ENCODE data around the gene DERA.
A peak's percentile ranks its signal among the peaks of the same experiment; 100 is the strongest.
"Not testable (repeated sequence)": the region's sequence is repeated elsewhere in the genome, so short reads cannot be mapped to it uniquely, and the experiment has no call there.

The DERA gene

DNA sequence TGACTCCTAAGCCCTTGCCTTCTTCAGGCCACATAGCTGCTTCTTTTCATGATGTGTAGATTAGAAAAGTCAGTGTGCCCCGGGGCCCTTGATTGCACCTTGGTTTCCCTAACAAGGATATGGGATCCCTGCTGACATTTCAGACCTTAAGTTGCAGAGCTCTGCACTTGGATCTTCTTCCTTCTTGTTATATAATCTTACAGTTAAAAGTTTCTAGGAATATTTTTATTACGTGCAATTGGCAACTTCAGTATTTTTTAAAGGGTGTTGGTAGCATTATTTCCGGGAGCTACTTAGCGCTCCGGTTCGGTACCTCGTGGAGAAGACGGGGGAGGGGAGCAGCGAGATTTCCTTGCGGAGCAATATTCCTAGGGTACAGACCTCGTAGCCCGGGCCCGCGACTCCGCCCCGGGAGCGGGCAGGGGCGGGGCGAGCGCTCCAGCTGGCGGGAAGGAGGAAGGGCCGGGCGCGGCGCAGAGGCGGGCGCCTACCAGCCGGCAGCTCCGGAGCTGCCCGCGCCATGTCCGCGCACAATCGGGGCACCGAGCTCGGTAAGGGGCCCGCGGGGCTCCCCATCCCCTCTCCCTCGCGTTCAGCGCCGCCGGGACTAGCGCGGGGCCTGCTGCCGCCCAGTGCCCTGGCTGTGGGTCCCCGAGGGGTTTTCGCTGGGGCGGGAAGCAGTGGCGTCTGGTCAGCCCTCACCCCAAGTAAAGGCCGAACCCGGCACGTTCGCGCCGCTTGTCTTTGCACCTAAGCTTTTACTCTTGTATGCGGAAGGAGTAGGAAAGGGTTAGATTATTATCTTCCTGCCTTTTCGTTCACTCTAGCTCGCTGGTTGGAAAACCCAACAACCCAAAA is at the start of gene DERA:
TSS of gene DERA (plus strand) at position 469 of the 858 bp plus-strand sequence. CDS start at position 521, 52 bp downstream.
- peak; percentile 76 for DNase-seq

DNA sequence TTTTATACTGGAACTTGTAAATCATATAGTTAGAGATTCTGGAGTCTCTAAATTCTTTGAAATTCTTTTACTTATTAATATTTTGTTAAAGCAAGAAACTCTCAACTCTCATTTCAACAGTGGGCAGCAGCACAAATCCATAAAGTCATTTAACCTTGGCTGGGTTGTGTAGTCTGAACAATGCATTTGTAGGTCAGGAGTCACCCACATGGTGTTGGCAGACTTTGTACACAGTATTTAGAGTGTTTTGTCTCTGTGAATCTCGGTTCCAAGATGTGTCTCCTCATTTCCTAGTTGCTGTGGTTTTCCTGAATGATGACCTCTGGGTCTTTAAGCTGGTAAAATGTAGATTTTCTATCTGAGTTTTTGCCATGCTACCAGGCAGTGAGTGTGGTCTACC is 49.7 kb upstream of the DERA start:
- no peak for DNase-seq

DNA sequence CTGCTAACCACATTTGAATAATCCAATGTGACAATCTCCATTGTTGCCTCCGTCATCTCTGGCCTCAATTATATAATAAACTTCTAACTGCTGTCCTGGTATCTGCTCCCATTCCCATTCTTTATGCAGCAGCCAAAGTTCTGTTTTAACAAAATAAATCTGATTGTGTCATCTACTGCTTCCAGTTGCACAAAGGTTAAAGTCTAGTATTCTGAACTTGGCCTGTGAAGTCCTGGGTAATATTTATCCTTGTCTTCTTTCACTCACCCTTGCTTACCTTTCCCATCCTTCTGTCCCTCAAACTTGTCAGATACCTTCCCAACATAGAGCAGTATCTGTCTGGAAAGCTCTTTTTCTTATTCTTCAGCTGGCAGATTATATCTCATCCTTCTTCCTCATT is 48.3 kb upstream of the DERA start:
- no peak for DNase-seq

DNA sequence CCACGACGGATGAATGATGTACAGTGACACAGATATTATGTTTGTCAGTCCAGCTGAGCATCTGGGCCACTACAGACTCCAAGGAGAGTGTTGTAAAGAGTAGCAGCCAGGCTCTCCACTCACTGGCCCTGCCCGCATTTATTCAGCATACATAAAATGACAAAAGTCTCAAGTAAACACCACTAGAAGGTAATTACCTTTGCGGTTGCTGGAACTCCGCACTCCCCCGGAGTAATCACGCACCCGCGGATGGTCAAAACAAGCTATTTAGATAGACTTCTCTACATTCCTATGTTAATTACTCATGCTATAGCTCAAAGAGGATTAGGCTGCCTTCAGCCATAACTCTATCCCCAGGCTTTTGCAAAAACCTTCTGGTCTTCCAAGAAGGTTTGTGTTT is 47.8 kb upstream of the DERA start:
- no peak for DNase-seq

DNA sequence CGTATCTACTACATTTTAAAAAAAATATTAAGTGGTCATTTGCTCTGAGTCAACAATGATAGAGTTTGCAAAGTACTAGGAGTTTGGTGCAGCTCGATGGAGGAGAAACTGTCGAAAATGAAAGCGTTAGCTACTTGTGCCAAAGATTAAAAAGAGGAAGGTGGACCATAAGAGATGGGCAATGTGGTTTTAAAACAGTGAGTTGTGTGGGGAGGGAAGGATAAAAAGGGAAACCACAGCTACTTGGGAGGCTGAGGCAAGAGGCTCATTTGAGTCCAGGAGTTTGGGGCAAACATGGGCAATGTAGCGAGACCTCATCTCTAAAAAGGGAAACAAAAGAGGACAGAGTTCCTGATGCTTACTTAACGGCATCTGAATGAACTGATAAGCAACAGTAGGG is 47.1 kb upstream of the DERA start:
- no peak for DNase-seq

DNA sequence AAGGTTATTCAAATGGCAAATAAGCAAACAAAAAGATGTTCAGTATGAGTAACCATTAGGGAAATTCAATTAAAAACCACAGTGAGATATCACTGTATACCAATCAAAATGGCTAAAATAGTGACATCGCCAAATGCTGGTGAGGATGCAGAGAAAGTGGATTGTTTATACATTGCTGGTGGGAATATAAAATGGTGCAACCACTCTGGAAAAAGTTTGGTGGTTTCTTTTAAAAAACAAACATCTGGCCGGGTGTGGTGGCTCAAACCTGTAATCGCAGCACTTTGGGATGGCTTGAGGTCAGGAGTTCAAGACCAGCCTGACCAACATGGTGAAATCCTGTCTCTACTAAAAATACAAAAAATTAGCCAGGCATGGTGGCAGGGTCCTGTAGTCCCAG is 42.9 kb upstream of the DERA start:
- DNase-seq, result no peak

DNA sequence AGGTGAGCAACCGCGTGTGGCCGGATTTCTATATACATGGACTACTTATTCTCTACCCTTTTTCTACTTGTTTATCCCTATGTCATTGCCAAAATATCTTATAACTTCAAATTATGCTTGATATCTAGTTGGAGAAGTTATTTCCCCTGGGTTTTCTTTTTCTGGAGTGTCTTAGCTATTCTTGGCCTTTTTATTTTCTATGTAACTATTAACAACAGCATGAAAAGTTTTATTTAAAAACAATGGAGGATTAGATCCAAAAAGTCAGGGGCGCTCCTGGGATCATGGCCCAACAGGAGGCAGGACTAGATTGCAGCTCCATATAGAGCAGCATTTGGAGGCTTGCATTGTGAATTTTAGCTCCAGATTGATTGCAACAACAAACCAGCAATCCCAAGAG is 37.6 kb upstream of the DERA start:
- DNase-seq, result no peak

DNA sequence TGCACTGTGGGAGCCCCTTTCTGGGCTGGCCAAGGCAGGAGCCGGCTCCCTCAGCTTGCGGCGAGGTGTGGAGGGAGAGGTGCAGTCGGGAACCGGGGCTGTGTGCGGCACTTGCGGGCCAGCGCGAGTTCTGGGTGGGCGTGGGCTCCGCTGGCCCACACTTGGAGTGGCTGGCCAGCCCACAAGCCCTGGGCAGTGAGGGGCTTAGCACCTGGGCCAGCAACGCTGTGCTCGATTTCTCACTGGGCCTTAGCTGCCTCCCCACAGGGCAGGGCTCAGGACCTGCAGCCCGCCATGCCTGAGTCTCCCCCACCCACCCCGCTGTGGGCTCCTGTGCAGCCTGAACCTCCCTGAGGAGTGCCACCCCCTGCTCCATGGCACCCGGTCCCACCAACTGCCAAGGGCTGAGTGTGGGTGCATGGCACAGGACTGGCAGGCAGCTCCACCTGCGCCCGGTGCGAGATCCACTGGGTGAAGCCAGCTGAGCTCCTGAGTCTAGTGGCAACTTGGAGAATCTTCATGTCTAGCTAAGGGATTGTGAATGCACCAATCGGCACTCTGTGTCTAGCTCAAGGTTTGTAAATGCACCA is 36.5 kb upstream of the DERA start:
- DNase-seq, result not testable (repeated sequence)

DNA sequence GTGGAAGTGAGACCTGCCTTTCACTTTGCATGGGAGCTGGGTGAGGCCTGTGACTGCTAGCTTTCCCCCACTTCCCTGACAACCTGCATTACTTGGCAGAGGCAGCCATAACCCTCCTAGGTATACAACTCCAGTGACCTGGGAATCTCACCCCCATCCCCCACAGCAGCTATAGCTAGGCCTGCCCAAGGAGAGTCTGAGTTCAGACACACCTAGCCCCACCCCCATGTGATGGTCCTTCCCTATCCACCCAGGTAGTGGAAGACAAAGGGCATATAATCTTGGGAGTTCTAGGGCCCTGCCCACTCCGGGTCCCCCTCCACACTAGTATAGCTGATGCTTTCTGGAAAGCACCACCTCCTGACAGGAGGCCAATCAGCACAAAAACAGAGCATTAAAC is 35.3 kb upstream of the DERA start:
- DNase-seq, result no peak

DNA sequence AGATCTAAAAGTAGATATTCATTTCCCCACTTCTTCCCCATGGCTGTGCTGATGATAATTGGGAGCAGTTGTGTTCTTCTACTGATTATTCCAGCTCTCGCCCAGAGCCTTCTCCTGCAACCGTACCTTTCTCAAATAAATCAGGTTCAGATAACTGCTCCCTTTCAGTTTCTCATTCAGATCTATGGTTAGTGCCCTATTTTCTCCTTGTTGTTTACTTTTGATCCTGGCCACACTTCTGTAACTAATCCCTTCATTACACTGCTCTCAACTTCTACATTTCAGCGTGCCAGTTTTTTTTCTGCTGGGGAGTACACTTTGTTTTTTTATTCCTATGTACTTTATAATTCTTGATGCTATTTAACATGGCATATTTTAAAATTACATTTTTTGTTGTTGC is 31.7 kb upstream of the DERA start:
- no peak for DNase-seq

DNA sequence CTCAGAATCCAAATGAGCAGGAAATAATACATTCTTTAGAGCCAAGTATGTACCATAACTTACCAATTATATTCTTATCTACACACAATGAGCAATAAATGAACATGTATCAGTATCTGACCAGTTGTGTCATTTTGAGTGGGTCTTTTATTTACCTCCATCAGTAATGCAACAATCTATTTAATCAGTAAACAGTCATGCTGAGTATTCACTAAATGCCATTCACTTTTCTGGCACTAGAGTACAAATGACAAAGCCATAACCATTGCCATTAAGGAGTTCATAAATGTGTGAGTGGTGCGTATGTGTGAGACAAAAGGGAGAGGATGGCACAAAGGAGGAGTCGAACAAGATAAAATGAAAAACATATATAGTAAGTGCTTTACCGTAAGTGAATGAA is 30.4 kb upstream of the DERA start:
- peak; percentile 33 for DNase-seq

DNA sequence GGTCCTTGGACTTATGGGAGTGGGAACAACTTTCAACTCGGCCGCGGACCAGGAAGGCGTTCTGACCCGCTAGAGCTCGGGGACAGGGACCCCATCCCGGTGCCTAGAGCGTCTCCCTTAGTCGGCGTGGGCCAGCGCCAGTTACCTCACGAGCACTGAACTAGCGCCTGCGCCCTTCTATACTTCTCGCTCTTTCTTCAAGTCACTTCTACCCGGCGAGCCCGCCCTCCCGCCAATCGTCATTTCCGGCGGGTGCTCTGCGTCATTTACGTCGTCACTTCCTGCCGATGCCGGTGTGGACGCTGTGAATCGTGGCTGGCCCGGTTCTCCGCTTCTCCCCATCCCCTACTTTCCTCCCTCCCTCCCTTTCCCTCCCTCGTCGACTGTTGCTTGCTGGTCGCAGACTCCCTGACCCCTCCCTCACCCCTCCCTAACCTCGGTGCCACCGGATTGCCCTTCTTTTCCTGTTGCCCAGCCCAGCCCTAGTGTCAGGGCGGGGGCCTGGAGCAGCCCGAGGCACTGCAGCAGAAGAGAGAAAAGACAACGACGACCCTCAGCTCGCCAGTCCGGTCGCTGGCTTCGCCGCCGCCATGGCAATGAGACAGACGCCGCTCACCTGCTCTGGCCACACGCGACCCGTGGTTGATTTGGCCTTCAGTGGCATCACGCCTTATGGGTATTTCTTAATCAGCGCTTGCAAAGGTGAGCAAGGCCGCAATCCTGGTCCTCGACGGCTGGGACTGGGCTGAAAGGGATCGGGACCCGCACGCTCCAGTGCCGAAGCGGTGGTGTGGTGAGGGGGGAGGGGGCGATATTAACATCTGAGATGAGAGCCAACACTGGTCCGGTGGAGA is 28.8 kb upstream of the DERA start, which contains the start of gene STRAP:
TSS of gene STRAP (plus strand) at position 270 of the 854 bp plus-strand sequence. CDS start at position 591, 321 bp downstream.
- DNase-seq, result peak; percentile 95

DNA sequence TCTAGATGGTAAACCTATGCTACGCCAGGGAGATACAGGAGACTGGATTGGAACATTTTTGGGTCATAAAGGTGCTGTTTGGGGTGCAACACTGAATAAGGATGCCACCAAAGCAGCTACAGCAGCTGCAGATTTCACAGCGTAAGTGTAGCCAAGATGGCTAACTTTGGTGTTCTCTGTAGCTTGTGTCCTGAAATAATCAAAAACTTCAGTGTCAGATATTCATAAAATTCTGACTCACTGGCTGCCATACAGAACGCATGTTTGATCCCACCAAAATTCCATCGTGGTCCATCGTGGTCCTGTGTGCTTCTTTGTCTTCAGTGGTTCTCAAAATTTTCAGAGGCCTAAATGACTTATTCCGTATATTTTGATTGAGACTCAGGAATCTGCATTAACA is 27.6 kb upstream of the DERA start:
- no peak for DNase-seq

DNA sequence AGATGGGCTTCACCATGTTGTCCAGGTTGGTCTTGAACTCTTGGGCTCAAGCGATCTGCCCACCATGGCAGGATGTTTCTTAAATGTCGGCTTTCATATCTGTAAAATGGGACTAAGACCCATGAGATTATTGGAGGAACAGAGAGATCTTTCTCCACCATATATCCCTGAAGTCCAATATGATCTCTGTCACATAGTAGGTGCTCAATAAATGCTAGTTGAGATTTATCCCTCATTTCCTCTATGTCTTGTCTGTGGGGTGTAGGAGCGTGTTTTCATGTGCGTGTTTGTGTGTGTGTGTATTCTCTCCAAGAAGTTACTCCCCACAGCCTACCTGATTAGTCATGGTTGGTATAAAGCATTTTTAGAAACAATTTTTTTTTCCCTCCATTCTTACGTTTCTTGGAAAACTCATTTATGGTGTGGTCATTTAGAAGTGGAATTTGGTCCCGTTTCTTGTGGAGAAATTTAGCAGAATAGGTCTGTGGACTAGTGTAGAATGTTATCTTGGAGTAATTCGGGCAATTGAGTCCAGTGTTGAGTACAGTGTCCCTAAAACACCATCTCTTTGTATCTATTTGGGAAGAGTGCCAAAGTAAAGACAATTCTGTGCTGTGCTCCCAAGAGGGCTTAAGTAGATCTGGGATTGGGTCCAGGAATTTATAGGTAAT is 24.6 kb upstream of the DERA start:
- peak; percentile 28 for DNase-seq

DNA sequence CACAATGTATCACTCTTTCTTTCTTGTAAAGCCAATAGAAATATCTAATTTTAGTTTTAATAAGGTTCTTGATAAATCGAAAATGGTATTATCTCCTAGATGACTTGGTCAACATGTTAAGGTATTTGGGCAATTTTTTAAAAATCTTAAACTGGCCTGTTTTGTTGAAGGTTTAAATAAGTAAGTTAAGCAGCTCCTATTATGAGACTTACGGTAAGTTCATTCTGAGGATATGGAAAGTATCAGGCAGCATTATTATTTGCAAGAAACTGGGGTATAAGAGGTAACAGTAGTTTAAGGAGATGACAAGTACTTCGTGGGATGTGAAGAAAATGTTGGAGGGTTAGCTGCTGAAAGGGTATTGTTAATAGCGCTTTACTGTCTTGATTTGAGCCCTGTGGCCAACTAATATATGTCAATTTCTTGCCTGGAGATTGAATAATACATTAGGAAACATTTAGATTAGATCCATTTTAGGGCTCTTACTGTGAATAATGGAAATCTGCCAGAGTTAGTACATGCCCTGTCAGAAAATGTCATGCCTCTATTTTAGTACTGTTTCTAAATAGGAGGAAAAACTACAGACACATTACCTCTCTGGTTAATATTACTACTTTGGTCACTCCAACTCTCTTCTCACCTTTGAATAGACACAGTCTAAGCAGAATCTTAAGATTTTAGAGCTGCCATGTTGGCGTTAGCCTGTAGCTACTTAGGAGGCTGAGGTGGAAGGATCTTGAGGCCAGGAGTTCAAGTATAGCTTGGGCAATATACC is 23.9 kb upstream of the DERA start:
- DNase-seq, result no peak

DNA sequence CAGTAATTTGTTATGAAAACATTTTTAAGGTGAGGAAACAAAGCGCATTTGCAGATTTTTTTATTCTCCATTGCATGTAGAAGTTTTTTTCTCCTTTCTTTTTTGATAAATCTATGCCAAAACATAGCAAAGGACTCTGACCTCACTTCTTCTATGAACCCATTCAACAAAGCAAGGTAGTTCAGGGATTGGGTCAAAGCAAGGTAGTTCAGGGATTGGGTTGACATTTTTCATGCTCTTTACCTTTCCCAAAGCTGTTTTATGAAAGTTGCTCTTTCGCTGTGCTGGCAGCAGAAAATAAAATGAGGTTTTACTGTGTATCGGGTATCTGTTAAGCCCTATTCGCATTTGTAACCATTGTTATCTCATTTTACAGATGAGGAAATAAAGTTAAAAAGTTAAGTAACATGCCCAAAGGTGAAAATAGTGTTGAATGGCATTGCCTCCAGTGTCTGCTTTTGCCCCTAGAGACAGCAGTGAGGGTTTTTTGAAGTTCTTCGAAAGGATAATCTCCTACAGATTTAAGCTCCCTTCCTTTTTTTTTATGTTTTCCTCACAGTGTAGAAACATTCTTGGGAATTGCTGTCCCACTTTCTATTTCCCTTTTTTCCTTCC is 18.4 kb upstream of the DERA start:
- no peak for DNase-seq

DNA sequence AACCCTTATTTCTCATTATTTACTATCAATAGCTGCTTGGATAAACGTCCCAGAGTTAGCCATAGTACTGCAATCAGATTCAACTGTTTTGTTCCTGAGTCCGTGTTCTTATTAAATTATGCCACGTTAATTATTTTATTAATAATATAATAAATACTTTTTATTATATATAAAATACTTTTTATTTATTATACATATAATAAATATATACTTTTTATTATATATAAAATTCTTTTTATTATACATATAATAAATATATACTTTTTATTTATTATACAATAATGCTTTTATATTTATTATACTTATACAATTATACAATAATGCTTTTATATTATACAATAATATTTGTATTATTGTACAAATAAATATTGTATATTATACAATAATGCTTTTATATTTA is 17.9 kb upstream of the DERA start:
- no peak for DNase-seq

DNA sequence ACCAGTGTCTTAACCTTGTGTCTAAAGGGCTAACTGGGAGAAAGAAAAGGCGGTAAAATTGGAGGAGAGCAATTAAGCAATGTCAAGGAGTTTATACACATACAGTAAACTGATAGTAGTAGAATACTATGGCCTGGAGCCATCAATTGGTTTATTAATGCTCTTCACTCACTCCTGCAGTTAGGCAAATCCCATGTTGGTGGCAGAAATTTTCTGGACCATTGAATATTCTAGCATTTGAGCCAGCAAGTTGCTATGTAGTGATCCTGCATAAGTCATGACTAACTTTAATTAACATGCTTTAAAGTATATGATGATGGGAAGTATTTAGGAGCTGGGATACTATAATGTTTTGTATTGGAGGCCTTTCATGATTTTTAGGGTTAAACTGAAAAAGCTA is 14.3 kb upstream of the DERA start:
- DNase-seq, result no peak

DNA sequence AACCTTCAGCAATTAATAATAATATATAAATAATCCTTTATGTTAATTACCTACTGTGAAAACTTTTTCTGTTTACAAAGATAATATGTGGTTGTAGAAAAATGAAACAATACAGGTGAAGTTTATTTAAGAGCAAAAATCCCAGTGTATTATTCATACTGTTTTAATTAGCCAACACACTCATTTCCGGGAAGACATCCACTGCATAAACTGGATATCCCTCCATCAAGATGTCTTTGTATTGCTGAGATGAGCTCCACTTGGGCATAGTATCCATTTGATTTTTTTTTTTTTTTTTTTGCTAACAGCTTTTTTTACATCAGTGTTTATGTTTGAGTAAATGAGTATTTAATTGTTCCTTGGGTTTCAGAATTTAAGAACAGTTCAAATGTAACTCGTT is 13.7 kb upstream of the DERA start:
- DNase-seq, result no peak

DNA sequence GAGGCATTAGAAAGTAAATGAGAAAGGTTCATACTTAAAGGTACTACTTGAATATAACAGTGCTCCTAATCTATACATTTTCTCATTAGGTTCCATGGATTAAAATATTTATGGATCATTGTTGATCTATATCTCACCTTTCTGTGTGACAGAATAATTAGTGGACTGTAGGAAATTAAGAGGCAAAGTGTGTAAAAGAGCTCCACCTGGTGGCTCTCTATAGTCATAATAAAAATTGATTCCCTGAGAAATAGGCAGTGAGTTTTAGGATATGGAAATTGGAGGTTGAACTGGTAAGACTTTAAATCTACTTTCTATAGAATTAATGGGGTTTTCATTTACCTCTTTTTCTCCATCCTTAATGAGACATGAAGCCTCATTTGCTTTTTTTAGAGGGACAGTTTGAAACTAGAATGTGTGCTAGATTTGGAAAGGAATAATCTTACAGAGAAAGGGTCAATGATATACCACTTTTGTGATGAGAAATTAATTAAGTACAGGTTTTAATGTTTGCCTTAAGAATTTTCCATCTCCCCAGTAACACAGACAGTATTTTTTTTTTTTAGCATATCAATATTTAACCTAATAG is 11.8 kb upstream of the DERA start:
- peak; percentile 23 for DNase-seq

DNA sequence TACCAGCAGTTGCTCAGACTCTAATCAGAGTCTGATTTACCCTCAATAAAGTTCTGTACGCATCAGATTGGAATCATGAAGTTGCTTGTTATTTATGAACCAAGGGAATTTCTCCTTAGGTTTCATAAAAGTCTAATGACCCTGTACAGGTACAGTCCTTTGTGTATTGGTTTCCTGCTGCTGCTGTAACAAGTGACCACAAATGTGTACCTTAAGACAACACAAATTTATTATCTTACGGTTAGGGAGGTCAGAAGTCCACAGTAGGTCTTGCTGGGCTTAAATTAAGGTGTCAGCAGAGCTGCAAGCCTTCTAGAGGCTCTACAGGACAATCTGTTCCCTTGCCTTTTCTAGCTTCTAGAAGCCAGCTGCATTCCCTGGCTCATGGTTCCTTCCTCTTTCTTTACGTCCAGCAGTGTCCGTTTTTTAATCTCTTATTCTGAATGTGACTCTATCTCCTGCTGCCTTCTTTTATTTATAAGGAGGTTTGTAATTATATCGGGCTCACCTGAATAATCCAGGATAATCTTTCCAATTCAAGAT is 6.7 kb upstream of the DERA start:
- no peak for DNase-seq
